GM12874 (cell line): Measurements from ENCODE around the gene CAST.

ENCODE experiments used
- TF ChIP-seq, protein P1 (sequence below): IDR thresholded peaks from 2 replicates; pipeline ENCODE4 v1.5.1; 2011; ENCODE audit warnings: low read depth, mild to moderate bottlenecking, control low read depth, low read length, moderate library complexity; ENCODE audit not compliant: insufficient read depth

CAST gene

DNA sequence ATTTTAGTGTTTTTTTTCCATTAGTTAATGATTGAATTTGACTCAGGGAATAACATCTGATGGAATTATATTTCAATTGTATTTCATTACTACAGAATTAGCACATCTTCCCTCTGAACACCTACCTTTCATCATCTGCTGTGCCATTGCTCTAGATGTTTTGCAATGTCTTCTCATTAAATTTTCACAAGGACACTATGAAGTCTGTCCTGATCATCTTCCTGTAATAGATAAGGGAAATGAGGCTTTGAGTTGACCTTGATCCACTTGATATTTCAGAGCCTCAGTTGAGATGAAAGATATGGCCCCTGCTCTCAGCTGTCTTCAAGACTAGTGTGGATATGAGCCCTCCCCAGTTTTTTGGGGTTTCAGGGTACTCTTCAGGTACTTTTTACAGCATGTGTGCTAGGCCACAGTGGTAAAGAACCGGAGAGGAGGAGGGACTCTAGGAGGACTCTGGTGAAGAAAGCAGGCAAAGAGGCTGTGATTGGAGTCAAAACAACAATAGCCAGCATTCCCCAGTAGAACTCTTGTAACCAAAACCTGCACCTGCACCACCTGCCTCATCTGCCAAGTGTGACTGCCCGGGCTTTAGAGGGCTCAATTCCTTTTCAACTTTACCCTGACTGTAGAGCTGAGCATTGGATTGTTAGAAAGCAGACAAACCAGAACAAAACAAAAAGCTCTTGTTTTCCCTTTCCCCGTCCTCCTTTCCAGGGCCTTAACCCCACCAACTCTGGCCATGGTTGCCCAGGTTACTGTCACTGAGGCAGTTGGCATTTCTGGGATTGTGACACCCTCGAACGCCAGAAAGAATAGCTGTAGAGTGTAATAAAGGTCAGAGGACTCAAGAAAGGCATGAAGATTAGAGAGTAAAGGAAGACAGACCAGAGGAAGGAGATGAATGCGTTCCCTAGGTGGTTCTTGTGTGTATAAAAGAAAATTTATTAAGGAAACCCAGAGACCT is 89.3 kb downstream of the CAST start:
- TF ChIP-seq, protein P1, sequence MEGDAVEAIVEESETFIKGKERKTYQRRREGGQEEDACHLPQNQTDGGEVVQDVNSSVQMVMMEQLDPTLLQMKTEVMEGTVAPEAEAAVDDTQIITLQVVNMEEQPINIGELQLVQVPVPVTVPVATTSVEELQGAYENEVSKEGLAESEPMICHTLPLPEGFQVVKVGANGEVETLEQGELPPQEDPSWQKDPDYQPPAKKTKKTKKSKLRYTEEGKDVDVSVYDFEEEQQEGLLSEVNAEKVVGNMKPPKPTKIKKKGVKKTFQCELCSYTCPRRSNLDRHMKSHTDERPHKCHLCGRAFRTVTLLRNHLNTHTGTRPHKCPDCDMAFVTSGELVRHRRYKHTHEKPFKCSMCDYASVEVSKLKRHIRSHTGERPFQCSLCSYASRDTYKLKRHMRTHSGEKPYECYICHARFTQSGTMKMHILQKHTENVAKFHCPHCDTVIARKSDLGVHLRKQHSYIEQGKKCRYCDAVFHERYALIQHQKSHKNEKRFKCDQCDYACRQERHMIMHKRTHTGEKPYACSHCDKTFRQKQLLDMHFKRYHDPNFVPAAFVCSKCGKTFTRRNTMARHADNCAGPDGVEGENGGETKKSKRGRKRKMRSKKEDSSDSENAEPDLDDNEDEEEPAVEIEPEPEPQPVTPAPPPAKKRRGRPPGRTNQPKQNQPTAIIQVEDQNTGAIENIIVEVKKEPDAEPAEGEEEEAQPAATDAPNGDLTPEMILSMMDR = no peak

DNA sequence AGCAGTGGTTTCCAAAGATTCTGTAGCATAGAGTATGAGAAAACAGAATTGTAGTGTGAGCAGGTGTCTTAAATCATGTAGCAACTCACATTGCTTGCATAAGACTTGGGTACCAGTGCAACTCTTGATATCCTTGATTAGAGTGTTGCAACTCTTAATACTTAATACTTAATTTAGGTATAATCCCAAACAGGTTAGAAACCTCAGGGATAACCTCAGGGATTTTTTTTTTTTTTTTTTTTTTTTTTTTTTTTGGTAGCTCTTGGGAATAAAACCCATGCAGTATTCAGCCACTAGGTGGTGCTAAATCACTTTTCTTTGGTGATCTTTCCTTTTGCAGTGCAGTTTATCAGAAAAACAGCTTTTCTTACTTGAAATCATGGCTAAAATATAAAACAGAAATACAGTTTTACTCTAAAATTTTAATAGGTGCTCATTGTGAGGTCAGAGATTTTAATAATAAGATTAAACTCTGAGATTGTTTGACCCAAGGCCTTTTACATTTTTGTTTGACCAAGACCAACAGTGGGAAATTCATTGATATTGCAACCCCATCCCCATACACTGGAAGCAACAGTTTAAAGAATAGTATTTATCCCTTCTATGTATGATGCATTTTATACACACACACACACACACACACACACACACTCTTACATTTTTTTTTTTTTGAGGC is 90.3 kb downstream of the CAST start:
- TF ChIP-seq, protein P1 = peak; percentile 41; the same call in 1 of the 2 replicates

DNA sequence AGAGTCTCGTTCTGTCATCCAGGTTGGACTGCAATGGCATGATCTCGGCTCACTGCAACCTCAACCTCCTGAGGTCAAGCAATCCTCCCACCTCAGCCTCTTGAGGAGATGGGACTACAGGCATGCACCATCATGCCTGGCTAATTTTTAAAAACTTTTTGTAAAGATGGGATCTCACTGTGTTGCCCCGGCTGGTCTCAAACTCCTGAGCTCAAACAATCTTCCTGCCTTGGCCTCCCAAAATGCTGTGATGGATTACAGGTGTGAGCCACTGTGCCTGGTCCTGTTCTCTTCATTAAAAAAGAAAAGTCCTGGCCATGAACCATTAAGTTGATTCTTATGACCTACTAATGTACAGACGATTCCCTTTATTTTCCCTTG is 90.8 kb downstream of the CAST start:
- TF ChIP-seq, protein P1 = no peak

DNA sequence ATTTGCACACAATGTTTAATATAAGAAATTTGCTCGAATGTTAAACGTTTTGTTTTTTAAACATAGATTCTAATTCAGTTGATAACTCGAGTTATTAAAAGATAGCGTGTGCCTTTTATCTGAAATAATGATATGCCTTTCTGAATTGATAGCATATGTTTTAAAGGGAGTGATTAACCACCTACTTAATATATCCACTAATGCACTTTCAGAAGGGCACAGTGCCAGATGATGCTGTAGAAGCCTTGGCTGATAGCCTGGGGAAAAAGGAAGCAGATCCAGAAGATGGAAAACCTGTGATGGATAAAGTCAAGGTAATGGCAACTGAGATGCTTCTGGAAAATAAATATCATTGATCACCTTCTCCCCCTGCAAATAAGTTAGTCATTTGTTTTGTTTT is 91.7 kb downstream of the CAST start:
- TF ChIP-seq, protein P1 = no peak

DNA sequence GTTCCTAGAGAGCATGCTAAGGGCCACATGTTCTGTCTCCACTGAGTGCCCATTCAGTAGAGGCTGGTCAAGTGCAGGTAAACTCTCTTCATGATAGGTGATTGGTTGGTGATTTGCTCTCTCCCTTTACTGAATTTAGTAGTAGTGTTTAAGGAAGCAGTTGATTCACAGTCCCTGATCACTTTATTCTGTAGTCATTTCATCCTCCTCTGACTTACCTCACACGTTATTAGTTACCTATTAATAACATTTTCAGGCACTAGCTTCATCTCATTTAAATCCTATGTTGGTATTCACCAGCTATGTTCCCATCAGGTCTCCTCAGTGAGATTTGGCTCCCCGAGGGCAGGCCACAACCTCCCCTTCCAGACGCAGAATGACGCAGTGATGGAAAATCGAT is 93.7 kb downstream of the CAST start:
- TF ChIP-seq, protein P1 = no peak

DNA sequence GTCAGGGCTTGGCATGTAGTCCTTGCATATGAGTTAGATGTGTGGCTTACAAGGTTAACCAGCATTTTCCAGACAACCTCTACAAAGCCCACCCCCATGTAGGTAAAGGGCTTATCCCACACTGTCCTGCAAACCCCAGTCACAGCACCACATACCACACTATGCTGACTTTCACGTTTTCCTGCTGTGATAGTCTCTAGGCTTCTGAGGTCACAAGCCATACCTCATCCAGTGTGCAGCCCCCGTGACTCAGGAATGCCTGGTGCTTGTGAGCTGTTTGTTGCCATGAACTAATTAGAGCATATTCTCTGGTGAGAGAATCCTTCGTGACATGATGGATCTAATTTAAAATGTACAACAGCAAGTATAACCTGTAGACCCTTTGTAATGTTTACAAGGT is 94.8 kb downstream of the CAST start:
- TF ChIP-seq, protein P1 = no peak

DNA sequence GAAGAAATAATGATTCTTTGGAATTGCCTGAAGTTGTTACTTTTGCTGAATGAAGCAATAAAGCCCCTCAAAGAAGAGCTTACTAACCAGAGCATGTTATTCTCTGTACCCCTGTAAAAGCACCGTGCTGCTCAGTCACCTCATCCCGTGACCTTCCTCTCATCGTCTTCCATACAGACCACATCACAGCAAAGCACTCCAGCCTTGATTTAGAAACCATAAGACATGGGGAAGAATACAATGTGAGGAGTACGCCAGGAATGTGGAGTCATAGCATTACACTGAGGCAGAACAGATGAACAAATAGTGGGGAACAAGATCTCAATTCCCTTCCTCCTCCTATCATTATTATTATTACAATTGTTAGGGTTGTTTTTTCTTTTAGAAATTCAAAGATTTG is 96.4 kb downstream of the CAST start:
- TF ChIP-seq, protein P1 = no peak
